Tibial nerve (tissue), 4 donors: ENCODE results near the gene RNF213.

Source experiments
- CTCF ChIP-seq, 5 experiments: fragments of 200-600 bp in 3 of 5; fragments of 450-650 bp in 2 of 5; sonication (generic) in 3 of 5; IDR thresholded peaks; one replicate each; pipeline ENCODE4 v1.5.1; 2016 to 2019; ENCODE audit warnings: antibody characterized with exemption in 5 of 5, mild to moderate bottlenecking in 3 of 5, moderate library complexity in 2 of 5
- EP300 ChIP-seq, 2 donors: sonication (generic); formaldehyde crosslinking; IDR thresholded peaks; one replicate each; pipeline ENCODE4 v1.6.1; 2017; ENCODE audit warnings: antibody characterized with exemption in 2 of 2, mild to moderate bottlenecking in 1 of 2
- POLR2A ChIP-seq, 2 donors: fragments of 450-650 bp; IDR thresholded peaks; one replicate each; pipeline ENCODE4 v1.6.1; 2017; ENCODE audit warnings: antibody characterized with exemption in 2 of 2, mild to moderate bottlenecking in 2 of 2, moderate library complexity in 2 of 2

- TF ChIP-seq CTCF (IDR thresholded peaks at IDR 0.05), result no peak
- no peak for TF ChIP-seq POLR2A (IDR thresholded peaks at IDR 0.05)
- TF ChIP-seq EP300 (IDR thresholded peaks at IDR 0.05), result no peak
These were observed 68.2 kb downstream of the RNF213 start for GRCh38 chr17:80328634-80329380.
